HG03064 (cell line): Measurements from ENCODE around the gene MND1.

Source experiments
- ATAC-seq: cut with Tn5 transposase; IDR thresholded peaks from one replicate; pipeline ENCODE4 v1.9.1; 2021; ENCODE audit warnings: low read depth; ENCODE audit not compliant: unreplicated experiment

Gene MND1

GRCh38 chr4:153345012-153345981, 809 bp downstream of the MND1 start:
- ATAC-seq = peak; percentile 41

- ATAC-seq = no peak
Measured at GRCh38 chr4:153346031-153346430, 1.5 kb downstream of the MND1 start.

GRCh38 chr4:153346563-153346962, 2.1 kb downstream of the MND1 start:
- ATAC-seq = no peak

- no peak for ATAC-seq
Measured at GRCh38 chr4:153347117-153347516, 2.6 kb downstream of the MND1 start.

- ATAC-seq = no peak
Measured at GRCh38 chr4:153348006-153348405, 3.5 kb downstream of the MND1 start.

GRCh38 chr4:153349206-153349805, 4.8 kb downstream of the MND1 start:
- no peak for ATAC-seq

GRCh38 chr4:153362184-153362583, 17.7 kb downstream of the MND1 start:
- ATAC-seq = no peak

GRCh38 chr4:153364061-153364460, 19.6 kb downstream of the MND1 start:
- ATAC-seq = no peak

GRCh38 chr4:153365003-153365402, 20.5 kb downstream of the MND1 start:
- no peak for ATAC-seq

- ATAC-seq = no peak
Measured at GRCh38 chr4:153366486-153366885, 22.0 kb downstream of the MND1 start.

GRCh38 chr4:153367092-153367491, 22.6 kb downstream of the MND1 start:
- no peak for ATAC-seq

GRCh38 chr4:153369021-153369420, 24.5 kb downstream of the MND1 start:
- ATAC-seq = no peak

- no peak for ATAC-seq
Measured at GRCh38 chr4:153371701-153372234, 27.3 kb downstream of the MND1 start.

GRCh38 chr4:153372967-153373562, 28.6 kb downstream of the MND1 start:
- ATAC-seq = no peak

GRCh38 chr4:153374442-153374841, 30.0 kb downstream of the MND1 start:
- no peak for ATAC-seq

- ATAC-seq = no peak
Measured at GRCh38 chr4:153375303-153375702, 30.8 kb downstream of the MND1 start.

GRCh38 chr4:153383131-153383530, 38.6 kb downstream of the MND1 start:
- ATAC-seq = no peak

- no peak for ATAC-seq
Measured at GRCh38 chr4:153384160-153384559, 39.7 kb downstream of the MND1 start.

GRCh38 chr4:153385784-153386183, 41.3 kb downstream of the MND1 start:
- ATAC-seq = no peak

- ATAC-seq = no peak
Measured at GRCh38 chr4:153387981-153388380, 43.5 kb downstream of the MND1 start.

GRCh38 chr4:153393397-153393796, 48.9 kb downstream of the MND1 start:
- no peak for ATAC-seq
